ENCODE data around the gene HMGA1.

DNA sequence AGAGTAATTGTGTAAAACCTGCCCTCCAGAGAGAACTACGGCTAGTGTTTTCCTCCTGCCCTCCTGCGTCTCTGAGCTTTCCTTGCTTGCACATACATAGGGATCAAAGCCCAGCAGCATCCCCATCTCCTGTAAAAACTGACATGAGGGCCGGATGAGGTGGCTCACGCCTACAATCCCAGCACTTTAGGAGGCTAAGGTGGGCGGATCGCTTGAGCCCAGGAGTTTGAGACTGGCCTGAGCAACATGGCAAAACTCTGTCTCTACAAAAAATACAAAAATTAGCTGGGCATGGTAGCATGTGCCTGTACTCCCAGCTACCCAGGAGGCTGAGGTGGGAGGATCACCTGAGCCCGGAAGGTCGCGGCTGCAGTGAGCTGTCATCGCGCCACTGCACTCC lies 52.5 kb downstream of the HMGA1 start:
- TF ChIP-seq POLR2A (IDR thresholded peaks at IDR 0.05), result no peak
- TF ChIP-seq, protein P1, sequence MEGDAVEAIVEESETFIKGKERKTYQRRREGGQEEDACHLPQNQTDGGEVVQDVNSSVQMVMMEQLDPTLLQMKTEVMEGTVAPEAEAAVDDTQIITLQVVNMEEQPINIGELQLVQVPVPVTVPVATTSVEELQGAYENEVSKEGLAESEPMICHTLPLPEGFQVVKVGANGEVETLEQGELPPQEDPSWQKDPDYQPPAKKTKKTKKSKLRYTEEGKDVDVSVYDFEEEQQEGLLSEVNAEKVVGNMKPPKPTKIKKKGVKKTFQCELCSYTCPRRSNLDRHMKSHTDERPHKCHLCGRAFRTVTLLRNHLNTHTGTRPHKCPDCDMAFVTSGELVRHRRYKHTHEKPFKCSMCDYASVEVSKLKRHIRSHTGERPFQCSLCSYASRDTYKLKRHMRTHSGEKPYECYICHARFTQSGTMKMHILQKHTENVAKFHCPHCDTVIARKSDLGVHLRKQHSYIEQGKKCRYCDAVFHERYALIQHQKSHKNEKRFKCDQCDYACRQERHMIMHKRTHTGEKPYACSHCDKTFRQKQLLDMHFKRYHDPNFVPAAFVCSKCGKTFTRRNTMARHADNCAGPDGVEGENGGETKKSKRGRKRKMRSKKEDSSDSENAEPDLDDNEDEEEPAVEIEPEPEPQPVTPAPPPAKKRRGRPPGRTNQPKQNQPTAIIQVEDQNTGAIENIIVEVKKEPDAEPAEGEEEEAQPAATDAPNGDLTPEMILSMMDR (IDR thresholded peaks at IDR 0.05), result no peak

Data from uterus (tissue), 2 donors.